SH-SY5Y (cell line): ENCODE data around the gene NTM.

Experiments used
- GATA2 ChIP-seq: IDR thresholded peaks from 2 replicates; pipeline ENCODE4 v1.6.1; 2011; ENCODE audit warnings: mild to moderate bottlenecking, low read depth, low read length
- GATA3 ChIP-seq: IDR thresholded peaks from 2 replicates; pipeline ENCODE4 v1.6.1; 2011; ENCODE audit warnings: low read depth, mild to moderate bottlenecking, low read length, moderate library complexity

GRCh38 chr11:131712897-131713296, 342.5 kb downstream of the NTM start:
- TF ChIP-seq GATA3 = no peak
- TF ChIP-seq GATA2 = no peak
